ENCODE results near the gene ALPK1. TPM values are rescaled to one million over a fixed set of nuclear protein-coding genes. Genes with fewer than 3 reads are reported as not detected.

The ALPK1 gene
- total RNA-seq, 1 donor from 2014 or later: 5.5 TPM

DNA sequence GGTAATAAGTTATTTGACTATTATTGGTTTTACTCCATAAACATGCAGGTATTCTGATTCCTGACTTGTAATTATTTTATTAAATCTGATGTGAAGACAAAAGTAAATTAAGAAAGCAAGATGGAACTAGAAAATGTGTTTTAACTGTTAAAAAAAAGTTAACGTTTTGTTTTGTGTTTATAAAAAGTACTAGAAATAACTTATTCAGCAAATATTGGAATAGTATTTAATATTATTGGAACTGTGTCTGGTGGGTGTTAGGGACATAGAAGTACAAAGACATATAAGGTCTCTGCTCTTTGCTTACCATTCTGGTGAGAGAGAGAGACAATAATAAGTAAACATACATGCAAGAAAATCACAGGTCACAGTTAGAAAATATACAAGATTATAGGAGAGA, 27.1 kb upstream of the ALPK1 start:
- TF ChIP-seq CTCF (conservative IDR thresholded peaks at IDR 0.05; ENCODE audit: low read depth, low read length): no peak
- DNase-seq (ENCODE audit: low read depth): no peak
- no peak overlapping the region for H3K4me3 ChIP-seq (ENCODE audit: low read depth, low read length)

- no peak for TF ChIP-seq CTCF (conservative IDR thresholded peaks at IDR 0.05; ENCODE audit: low read depth, low read length)
- H3K4me3 ChIP-seq (ENCODE audit: low read depth, low read length): no peak overlapping the region
- DNase-seq (ENCODE audit: low read depth): no peak
These were observed 26.3 kb upstream of the ALPK1 start for GRCh38 chr4:112270640-112271421.

DNA sequence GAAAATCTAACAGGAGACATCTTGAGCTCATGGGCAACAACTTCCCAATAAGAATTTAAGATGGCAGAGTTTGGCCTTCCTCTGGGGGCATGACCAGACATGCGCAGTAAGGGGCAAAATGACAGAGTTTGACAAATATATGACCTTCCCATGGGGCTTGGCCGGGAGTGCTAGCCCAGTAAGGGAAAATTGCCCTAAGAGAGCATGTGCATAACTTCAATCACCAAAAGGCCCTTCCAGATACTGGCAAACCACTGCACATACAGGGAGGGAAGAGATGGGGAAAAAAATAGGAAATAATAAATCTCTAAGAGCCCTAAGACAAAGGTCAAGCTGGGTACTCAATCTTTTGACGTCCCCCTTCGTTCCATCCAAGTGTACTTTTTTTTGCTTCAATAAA, 24.9 kb upstream of the ALPK1 start:
- no peak for TF ChIP-seq CTCF (conservative IDR thresholded peaks at IDR 0.05; ENCODE audit: low read depth, low read length)
- DNase-seq (ENCODE audit: low read depth): no peak
- no peak overlapping the region for H3K4me3 ChIP-seq (ENCODE audit: low read depth, low read length)

- H3K4me3 ChIP-seq (ENCODE audit: low read depth, low read length): no peak overlapping the region
- no peak for TF ChIP-seq CTCF (conservative IDR thresholded peaks at IDR 0.05; ENCODE audit: low read depth, low read length)
- no peak for DNase-seq (ENCODE audit: low read depth)
These were observed 22.2 kb upstream of the ALPK1 start for GRCh38 chr4:112274959-112275358.

DNA sequence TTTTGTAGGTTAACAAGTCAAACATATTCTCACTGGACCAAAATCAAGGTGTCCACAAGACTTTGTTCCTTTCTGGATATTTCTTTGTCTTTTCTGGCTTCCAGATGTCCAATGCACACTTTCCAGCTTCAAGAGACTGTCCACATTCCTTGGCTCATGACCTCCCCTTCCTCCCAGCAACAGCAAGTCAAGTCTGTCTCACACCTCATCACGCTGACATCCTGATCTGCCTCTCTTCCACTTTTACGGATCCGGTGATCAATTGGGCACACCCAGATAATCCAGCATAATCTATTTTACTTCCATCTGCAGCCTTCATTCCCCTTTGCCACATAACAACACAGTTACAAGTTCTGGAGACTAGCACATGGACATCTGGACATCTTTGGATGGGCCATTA, 21.1 kb upstream of the ALPK1 start:
- no peak for DNase-seq (ENCODE audit: low read depth)
- no peak for TF ChIP-seq CTCF (conservative IDR thresholded peaks at IDR 0.05; ENCODE audit: low read depth, low read length)
- no peak overlapping the region for H3K4me3 ChIP-seq (ENCODE audit: low read depth, low read length)

- DNase-seq (ENCODE audit: low read depth): no peak
- H3K4me3 ChIP-seq (ENCODE audit: low read depth, low read length): no peak overlapping the region
- TF ChIP-seq CTCF (conservative IDR thresholded peaks at IDR 0.05; ENCODE audit: low read depth, low read length): no peak
These were observed 19.9 kb upstream of the ALPK1 start for GRCh38 chr4:112277220-112277619.

Measured in epithelial cell of proximal tubule (primary cell).